ENCODE results near the gene RASIP1.

The RASIP1 gene

GRCh38 chr19:48674216-48674809 lies 66.1 kb downstream of the RASIP1 start:
- TF ChIP-seq CTCF (IDR thresholded peaks at IDR 0.05; ENCODE audit: borderline replicate concordance, control extremely low read depth, extremely low read depth, insufficient read depth, missing control alignments) = no peak
- in situ Hi-C loops (cut with MboI; ENCODE audit: low sequenced_read_pairs, unreplicated experiment) = no loop called here
- DNase-seq (ENCODE audit: low spot score) = peak; percentile 37

- in situ Hi-C loops (cut with MboI; ENCODE audit: low sequenced_read_pairs, unreplicated experiment) = no loop called here
- peak; percentile 19 for DNase-seq (ENCODE audit: low spot score)
- TF ChIP-seq CTCF (IDR thresholded peaks at IDR 0.05; ENCODE audit: borderline replicate concordance, control extremely low read depth, extremely low read depth, insufficient read depth, missing control alignments) = no peak
These were observed 66.8 kb downstream of the RASIP1 start for GRCh38 chr19:48673436-48674100.

- peak; percentile 16 for DNase-seq (ENCODE audit: low spot score)
- no peak for TF ChIP-seq CTCF (IDR thresholded peaks at IDR 0.05; ENCODE audit: borderline replicate concordance, control extremely low read depth, extremely low read depth, insufficient read depth, missing control alignments)
- in situ Hi-C loops (cut with MboI; ENCODE audit: low sequenced_read_pairs, unreplicated experiment) = no loop called here
These were observed 67.4 kb downstream of the RASIP1 start, which contains the start of gene NTN5 for GRCh38 chr19:48672994-48673393. Gene NTN5, minus strand, starts transcription at chr19:48673017. Its CDS starts 2,031 bp downstream, at chr19:48670986.

DNA sequence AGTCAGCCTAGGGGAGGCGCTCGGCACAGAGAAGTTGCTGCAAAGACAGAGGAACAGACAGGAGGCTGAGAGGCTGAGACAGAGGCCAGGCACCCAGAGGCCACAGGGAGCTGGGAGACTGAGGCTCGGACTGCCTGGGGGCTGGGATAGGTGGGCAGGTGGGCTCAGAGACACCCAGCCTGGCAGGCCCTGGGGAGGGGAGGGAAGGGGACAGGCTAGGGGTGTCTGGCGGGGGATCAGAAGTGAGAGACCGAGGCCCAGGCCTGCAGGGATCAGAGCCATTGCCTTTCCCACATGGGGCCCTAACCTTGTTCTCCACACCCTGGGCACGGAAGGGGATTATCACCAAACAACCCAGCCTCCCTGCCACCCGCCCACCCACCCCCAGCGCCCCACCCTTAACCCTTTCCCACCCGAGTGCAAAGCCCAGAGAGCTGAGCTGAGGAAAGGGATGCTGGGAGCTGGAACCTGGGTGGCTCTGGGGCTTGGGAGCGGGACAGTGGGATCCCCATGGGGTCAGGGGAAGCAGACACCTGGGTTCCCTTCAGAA lies 68.9 kb downstream of the RASIP1 start:
- DNase-seq (ENCODE audit: low spot score) = peak; percentile 39
- no peak for TF ChIP-seq CTCF (IDR thresholded peaks at IDR 0.05; ENCODE audit: borderline replicate concordance, control extremely low read depth, extremely low read depth, insufficient read depth, missing control alignments)
- in situ Hi-C loops (cut with MboI; ENCODE audit: low sequenced_read_pairs, unreplicated experiment) = no loop called here

GRCh38 chr19:48670699-48671445 lies 69.5 kb downstream of the RASIP1 start:
- peak; percentile 16 for DNase-seq (ENCODE audit: low spot score)
- TF ChIP-seq CTCF (IDR thresholded peaks at IDR 0.05; ENCODE audit: borderline replicate concordance, control extremely low read depth, extremely low read depth, insufficient read depth, missing control alignments) = no peak
- in situ Hi-C loops (cut with MboI; ENCODE audit: low sequenced_read_pairs, unreplicated experiment) = no loop called here
